ENCODE measurements around the gene PPM1F.

The PPM1F gene

DNA sequence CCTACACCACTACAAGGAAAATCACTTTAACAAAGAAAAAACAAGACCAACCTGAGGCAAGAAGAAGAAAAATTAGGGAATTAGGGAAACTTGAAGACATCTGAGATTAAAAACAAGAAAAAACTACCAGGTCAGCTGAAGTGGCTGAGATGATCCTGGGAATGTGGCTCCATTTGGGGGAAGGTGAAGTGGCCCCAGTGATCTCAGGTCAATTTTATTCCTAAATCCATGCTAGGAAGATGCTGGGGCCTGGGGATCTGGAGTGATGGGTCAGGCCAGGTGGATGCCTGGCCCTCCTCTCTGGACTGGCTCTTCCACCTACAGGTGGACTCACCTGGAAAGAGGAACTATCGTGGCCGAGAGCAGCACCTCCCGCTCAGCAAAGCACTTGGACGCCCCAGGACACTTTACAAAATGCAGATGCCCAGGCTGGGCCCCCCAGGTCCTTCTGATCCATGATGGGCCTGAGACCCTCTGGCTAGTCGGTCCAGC, 23.3 kb upstream of the PPM1F start:
- no peak for DNase-seq (ENCODE audit: low spot score)

DNA sequence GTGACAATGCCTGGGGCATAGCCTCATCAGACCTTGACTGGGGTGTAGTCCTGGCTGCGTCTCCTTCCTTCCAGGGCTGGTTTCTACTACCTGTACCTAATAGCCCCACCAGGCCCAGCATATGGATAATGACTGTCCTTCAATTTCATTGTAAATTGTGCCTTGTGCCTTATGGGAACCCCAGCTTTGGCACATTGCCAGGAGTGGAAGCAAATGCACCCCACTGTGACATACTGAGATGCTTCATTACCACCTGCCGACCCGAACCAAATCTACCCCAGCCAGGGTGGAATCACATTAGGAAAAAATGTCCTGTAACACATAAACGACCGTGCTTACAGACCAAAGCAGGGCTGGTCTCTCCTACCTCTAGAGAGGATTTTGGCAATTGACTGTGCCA, 22.6 kb upstream of the PPM1F start:
- no peak for DNase-seq (ENCODE audit: low spot score)

DNA sequence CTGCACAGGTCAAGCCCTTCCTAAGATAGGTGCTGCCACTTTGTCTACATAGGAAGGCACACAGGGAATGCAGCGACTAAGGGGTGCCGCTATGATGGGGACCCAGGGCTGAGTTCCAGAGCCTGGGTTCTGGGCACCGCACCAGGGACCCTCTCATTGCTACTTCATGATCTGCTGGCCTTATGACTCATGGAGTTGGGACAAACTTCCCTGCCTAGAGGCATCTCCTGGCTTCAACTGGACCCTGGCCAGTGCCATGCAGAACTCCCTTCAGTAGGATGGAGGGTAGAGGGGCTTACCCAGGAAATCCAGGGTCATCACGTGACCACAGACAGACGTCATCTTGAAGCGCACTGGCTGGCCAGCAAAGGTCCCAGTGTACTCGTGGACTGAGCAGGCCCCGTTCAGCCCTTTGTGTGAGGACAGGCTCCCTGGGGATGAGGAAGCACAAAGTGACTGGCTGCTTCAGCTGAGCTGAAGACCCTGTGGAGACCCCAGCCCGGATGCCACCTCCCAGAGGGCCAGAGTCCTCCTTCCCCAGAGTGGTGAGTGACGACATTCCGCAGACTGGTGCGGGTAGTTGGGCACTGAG, 21.5 kb upstream of the PPM1F start:
- DNase-seq (ENCODE audit: low spot score), result no peak

DNA sequence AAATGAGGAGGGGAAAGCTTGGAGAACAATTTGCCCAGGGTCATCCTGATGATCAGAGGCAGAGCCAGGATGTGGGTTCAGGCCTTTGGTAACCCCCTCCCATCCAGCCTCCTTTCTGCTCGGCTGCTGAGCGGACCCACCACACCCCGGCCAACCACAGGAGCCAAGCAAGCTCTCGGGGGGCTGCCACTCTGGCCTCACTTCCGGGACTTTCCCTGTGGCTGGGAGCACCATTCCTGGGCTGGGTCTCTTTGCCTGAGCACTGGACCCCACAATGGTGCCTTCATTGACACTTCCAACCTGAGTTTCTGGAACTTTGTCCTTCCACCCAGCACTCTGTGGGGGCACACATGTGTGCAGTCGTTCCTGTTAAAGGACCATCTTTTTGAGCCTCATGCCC, 20.2 kb upstream of the PPM1F start:
- DNase-seq (ENCODE audit: low spot score), result no peak

DNA sequence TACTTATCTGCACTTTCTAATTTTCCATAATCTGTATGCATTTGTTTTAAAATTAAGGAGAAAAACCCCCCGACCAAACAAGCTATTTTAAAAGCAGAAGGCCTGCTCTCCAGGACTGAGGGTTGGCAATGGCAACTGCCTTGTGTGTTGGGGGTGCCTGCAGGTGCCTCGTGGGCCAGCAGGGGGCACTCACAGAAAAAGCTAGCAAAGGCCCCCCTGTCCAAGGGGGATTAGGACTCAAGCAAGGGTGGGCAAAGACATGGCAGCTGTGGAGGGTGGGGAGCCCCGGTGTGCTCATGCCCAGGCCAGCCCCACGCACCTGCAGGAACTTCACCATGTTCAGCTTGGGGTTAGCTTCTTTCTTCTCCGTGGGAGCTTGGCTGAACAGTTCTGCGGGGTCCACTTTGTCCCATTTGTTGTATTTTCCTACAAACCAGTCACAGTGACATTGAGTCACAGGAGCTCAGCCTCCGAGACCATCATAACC, 19.7 kb upstream of the PPM1F start:
- DNase-seq (ENCODE audit: low spot score), result no peak

DNA sequence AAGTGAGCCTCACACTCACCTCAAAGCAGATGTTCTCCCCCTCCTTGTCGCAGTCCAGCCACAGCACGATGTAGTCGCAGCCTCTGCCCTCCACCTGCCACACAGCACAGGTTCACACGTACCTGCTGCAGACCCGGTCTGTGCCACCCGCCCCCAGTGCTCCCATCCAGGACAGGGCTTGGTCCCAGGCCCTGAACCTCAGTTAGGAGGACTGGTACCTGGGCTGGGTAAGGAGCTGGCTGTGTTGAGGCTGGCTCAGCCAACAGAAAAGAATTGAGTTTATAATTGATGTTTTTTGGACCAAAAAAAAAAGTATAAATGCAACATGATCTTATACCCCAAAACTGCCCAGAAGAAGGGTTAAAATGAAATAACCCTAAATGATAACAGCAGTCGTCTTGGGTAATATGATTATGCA, 19.2 kb upstream of the PPM1F start:
- no peak for DNase-seq (ENCODE audit: low spot score)

DNA sequence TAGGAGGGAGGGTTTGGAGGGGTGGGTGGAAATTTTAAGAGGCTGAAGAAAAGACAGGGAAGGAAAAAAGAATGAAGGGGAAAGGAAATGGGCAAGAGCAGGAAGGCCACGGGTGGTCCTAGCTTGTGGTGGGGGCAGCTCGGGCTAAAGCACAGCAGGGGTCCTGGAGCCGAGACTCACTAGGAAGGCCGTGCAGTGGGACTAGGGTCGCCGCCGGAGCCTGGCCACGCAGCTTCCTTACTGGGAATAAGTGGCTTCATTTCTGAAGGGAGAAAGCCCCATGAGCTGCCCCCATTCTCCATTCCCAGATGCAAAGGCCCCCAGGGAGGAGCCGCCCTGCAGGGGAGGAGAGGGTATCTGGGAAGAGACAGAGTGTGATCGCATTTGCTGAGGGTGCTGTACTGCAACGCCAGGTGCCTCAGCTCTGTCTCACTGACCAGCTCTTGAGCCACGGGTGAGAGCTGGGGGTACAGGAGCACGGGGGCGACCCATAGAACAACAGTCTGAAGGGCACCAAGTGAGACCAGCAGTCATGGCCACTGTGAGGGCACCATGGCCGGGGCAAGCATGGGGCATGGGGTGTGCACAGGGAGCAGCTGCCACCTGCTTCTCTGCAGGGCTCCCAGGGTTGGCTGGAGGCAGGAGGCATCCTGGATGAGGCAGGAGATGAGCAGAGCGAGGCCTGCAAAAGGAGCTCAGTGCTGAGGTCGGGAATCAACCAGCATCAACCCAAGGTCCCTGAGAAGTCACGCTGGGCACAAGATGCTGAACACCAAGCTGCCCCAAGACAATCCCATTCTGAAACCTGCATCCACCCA, 18.4 kb upstream of the PPM1F start:
- DNase-seq (ENCODE audit: low spot score), result no peak

DNA sequence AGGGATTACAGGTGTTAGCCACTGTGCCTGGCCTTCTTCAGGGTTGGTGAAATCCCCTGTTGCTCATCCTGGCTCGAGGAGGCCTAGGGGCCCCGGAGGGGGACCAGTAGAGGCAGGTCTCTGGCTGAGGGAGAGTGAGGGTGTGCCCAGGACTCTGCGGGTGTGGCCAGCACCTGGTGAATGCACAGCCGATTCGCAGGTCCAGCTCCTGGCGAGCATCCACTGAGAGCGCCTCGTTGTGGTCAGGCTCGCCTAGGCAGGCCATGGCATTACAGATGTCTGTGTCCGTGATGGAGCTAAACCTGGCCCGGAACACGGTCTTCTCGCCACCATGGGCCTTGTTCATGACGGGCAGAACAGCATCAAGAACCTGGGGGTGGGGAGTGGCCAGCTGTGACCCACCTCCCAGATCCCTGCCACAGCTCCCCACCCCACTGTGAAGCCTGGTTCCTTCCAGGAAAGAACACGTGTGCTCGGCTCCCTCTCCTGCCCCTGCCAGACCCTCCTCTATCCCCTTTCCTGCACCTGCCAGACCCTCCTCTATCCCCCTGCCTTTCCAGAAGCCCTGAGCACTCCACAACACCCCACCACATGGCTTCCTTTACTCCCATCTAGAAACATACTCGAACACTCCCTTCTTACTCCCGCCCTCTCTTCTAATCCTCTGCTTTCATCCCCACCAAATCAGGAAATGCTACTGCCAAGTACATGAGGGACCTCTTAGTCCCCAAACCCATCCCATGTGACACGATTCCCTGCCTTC, 17.6 kb upstream of the PPM1F start:
- no peak for DNase-seq (ENCODE audit: low spot score)

DNA sequence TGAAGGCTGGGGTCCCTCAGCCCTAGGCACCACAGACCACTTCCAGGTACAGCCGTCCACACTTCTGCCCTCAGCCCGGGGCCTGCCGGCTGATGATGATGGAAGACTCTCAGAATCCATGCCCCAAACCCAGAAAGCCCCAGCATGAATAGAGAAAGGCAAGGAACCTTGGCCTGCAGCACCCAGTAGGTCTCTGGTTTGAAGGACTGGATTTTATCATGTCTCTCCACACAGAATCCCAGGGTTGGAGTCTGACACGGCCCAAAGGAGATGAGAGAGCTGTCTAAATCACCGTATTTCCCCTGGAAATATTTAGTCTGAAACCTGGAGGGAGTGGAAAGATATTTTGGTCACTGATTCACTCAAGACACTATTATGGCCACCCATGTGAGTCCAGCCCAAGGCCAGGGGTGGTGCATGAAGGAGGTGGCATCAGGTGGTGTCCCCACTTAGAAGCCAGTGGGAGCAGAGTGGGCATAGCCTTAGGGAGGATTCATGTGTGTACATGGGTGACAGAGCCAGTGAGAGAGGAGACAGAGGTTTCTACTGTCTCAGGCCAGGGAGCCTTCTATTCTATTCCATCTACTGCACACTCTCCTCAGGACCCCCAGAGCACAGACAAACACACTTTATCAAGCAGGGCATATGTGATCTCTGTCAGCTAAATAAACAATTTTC, 15.9 kb upstream of the PPM1F start:
- DNase-seq (ENCODE audit: low spot score), result no peak

DNA sequence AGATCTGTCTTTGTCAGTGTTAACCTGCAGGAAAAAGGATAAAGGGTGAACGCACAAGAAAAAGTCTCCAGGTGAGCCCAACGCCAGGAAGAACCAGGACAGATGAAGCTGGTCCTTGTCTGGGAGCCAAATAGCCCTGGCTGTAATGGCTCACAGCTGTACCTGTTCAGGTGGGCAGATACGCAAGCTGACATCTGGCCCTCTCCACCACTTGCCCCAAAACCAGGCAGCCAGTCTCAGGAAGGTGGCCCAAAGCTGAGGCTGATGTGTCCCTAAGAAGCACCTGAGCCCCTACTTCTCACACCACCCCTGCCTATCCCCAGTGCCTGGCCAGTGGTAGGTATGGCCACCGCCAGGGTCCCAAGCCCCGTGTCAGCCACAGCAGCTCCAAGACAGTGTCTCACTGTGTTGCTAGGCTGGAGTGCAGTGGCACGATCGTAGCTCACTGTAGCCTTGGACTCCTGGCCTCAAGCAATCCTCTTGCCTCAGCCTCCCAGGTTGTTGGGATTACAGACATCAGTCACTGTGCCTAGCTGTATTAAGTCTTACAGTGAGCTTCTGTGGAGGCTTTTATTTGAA, 15.1 kb upstream of the PPM1F start:
- no peak for DNase-seq (ENCODE audit: low spot score)

DNA sequence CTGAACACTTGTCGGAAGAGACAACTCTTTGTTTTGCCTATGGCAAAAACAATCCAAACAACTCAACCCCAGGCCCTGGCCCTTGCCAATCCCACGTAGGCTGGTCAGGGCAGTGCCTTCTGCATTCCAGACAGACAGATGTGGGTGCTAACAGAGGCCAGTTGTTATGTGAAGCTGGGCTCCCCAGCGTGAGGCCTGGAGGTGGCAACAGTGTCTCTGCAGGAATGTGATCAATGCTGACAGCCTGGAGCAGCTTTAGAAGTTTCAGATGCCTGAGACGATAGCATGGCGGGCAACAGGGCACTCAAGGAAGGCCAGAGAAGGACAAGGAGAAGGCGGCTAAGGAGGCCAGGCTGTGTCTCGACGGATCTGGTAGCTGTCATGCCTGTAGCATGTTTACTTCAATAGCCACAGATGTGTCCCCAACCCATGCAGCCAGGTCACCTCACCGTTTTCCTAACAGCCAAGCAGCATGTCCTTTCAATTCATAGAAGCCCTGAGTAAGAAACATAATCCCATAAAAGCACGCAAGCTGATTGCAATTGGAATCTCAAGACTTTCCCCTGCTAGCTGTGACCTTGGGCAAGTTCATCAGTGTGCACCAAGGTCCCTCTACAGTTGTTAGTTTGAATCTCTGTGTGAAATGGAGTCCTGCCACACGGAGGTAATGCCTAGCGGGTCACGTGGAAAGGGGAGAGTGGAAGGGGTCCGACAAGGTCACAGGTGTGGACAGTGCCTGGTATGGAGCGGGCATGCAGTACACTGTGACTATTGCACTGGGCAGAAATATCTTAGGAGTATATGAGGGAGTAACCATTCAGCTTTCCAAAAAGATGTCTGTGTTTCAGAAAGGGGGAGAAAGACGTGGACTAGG, 14.2 kb upstream of the PPM1F start:
- no peak for DNase-seq (ENCODE audit: low spot score)

DNA sequence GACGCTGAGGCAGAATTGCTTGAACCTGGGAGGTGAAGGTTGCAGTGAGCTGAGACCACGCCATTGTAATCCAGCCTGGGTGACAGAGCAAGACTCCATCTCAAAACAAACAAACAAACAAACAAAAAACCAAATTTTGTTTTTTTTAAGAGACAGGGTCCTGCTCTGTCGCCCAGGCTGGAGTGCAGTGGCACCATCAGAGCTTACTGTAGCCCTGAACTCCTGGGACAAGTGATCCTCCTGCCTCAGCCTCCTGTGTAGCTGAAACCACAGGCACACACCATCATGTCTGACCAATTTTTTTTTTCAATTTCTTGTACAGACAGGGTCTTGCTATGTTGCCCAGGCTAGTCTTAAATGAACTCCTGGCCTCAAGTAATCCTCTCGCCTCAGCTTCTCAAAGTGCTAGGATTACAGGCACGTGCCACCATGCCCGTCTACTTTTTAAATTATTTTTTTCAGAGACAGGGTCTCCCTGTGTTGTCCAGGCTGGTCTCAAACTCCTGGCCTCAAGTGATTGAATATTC, 13.2 kb upstream of the PPM1F start:
- no peak for DNase-seq (ENCODE audit: low spot score)

DNA sequence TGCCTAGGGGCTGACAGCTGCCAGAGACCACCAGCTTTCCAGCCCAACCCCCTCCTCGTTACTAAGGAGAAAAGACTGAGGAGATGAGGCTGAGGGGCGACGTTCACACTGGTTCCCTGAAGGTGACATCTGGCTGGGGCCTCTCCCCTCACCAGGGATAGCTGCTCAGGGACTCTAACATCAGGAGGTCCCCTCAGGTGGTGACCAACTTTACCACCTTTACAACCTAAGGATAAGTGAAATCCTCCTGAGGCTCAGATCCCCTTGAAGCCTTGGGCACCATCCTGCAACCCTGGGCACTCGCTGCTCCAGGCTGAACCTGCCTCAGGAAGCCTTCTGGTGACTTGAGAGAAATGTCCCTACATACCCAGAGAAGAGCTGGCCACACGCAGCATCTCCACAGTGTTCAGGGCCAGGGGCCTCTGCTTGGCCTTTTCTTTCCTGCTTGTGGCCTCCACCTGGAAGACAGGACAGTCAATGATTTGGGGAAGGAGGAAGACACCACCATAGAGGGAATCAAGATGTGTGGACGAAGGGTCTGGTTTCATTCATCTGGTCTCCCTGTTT, 12.4 kb upstream of the PPM1F start:
- DNase-seq (ENCODE audit: low spot score), result no peak

DNA sequence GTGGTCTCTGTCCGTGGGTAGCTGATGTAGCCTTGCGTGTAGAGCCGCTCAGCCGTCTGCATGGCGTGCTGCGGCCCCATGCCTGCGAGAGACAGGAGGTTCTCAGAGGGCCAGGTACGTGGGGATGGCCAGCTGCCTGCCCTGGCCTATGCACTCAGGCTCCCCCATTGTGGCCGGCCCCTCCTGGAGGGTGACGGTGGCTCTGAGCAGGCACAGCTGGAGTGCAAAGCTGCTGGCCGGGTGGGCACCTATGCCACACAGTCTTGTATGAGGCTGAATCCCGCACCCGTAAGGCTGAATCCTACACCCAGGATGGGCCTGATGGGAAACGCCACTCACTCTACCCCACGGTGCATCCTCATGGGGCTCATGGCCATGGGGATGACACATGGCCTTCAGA, 11.6 kb upstream of the PPM1F start:
- no peak for DNase-seq (ENCODE audit: low spot score)

DNA sequence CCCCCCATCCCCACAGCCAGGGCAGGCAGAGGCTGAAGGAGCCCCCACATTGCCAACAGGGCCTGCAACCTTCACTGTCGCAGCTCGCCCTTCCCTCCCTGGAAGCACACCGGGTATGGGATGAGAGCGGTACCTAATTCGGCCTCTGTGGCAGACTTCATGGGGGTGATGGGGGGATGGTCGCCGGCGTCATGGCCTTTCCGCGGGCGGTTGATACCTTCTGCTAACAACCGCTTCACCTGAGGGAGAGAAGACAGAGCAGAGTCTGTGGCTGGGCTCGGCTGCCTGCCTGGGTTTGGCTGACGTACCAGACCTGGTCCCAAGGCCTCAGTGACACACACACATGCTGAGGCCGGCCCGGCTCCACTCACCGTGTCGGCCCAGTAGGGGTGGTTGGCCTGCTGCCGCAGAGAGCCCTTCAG, 11.2 kb upstream of the PPM1F start:
- DNase-seq (ENCODE audit: low spot score), result no peak

DNA sequence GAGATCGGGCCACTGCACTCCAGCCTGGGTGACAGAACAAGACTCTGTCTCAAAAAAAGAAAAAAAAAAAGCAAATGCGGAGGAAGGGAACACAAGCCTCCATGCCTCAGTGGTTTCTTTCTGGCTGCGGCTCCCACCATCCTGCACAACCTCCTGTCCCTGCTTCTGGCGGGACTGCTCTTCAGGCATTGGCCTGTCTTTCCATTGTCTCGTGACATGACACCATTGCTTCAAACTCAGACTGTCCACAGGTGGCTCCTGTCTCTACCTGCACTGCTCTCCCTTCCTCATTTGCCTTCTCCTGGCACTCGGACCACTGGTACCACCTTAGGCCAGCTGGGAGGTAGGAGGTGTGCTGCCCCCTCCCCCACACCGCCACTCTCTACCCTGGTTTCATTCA, 10.6 kb upstream of the PPM1F start:
- no peak for DNase-seq (ENCODE audit: low spot score)

DNA sequence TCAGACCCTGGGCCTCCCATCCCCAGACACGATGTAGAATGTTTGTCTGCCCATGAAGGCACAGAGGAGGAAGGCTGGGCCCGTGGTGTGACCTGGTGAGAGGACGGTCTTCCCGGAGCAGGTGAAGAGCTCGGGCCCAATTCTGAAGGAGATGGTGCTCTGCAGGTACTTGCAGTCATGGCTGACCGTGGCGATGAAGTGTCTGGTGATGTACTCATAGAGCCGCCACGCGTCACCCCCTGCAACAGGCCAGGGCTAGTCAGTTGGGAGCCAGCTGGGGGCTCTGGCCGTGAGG, 10.0 kb upstream of the PPM1F start:
- DNase-seq (ENCODE audit: low spot score), result no peak

DNA sequence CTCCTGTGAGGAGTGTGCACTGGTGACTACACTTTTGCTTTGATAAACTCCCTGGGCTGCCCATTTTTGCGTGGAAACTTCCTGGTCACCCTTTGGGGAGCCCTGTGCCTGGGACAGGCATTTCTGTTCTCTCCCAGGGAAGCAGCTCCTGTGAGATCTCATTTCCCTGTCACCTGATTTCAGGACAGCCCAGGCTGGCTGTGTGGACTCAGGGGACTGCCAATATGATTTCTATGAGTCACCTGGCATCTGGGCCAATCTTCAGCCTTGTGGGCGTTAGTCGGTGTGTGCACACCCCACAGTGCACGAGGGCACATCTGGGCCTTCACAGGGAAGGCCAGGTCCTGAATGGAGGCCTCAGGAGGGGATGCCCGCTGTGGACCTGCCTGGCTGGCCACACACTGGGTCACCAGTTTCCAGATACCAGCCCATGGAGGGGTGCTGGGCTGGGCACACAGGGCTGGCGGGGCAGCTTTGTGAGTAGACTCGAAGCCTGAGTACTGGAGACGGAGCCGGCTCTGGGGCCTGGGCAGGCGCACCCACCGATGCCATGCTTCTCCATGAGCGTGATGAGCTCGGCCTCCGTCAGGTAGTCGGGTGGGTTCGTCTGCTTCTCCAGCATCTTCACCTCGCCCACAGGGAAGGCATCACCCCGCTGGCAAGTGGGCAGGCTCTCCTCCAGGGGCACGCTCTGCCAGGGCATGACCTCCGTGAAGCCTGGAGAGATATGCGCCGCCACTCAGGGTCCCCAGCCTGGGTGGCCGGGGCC, 9.4 kb upstream of the PPM1F start:
- DNase-seq (ENCODE audit: low spot score), result no peak

DNA sequence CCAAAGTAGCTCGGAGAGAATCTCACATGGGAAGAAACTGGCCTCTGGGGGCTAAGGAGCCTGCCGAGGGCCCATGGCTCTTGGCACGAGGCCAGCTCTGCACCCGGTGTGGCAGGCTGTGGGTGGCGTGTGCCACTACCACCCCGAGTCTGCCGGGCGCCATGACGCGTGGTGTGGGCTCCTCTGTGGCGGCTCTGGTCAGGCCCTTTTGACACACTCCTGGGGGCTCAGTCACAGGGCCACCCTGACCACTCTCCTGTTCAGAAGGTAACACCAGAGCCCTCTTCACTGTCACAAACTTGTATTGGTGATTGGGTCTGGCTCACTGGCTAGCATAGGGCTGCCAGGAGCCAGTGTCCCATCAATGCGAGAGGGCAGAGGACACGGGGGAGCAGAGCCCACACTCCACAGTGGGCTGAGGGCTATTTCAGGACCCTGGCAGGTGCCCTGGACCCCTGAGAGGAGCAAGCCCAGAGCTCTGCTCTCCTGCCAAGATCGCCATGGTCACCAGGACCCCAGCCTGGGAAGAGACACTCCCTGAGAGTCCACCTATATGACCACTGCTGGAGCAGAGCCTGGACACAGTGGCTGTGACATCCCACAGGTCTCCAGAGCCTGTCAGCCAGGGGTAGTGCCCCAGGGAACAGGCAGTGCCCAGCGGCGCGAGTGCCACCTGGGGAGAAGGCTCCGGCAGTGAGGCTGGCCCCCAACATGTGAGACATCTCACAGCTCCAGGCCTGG, 8.6 kb upstream of the PPM1F start:
- no peak for DNase-seq (ENCODE audit: low spot score)
